Activated B cell treated with CpG ODN at 0.5 μM for 24 hours (primary cell): ENCODE measurements around the gene JUP. TPM values are rescaled to one million over a fixed set of nuclear protein-coding genes. Genes with fewer than 3 reads are reported as not detected.

Source experiments
- ATAC-seq: fragments of 200-7000 bp; cut with Tn5 transposase; one replicate; pipeline ENCODE4 v1.10.0; 2021; ENCODE audit warnings: low read depth, mild to moderate bottlenecking, moderate library complexity
- CTCF ChIA-PET: fragments of 350-600 bp; sonication (Branson Sonifier 250); formaldehyde crosslinking; loops from one replicate; lab custom pipeline; 2021; ENCODE audit warnings: antibody characterized with exemption; lab: Charles Lee
- POLR2A ChIA-PET: fragments of 350-600 bp; sonication (Branson Sonifier 250); formaldehyde crosslinking; loops from one replicate; lab custom pipeline; 2021; ENCODE audit warnings: antibody characterized with exemption; lab: Charles Lee
- DNase-seq: peaks from one replicate; pipeline ENCODE4 v3.0.0; 2022
- H3K27ac Mint-ChIP-seq: one replicate; pipeline ENCODE4 v1.8.0; 2020; ENCODE audit warnings: mixed read lengths
- H3K27me3 Mint-ChIP-seq: one replicate; pipeline ENCODE4 v1.8.0; 2021; ENCODE audit warnings: mixed read lengths
- H3K36me3 Mint-ChIP-seq: one replicate; pipeline ENCODE4 v1.8.0; 2021; ENCODE audit warnings: low read depth, mixed read lengths
- H3K4me1 Mint-ChIP-seq: one replicate; pipeline ENCODE4 v1.8.0; 2021; ENCODE audit warnings: mixed read lengths
- H3K4me3 Mint-ChIP-seq: one replicate; pipeline ENCODE4 v1.8.0; 2020; ENCODE audit warnings: mild to moderate bottlenecking, mixed read lengths
- H3K9me3 Mint-ChIP-seq: one replicate; pipeline ENCODE4 v1.8.0; 2020; ENCODE audit warnings: mixed read lengths
- intact Hi-C: fragments of 100-400 bp; cut with micrococcal nuclease; formaldehyde crosslinking; loops from one replicate; pipeline ENCODE4 v1.15.1; 2024
- total RNA-seq: library from RNA; stranded (reverse); gene quantifications from 2 replicates; pipeline ENCODE4 v1.2.3, GENCODE V29; 2022
- TF ChIP-seq, protein P1 (sequence below): fragments of 200-600 bp; IDR thresholded peaks from one replicate; pipeline ENCODE4 v1.8.0; 2022; ENCODE audit warnings: antibody characterized with exemption, mild to moderate bottlenecking

The JUP gene
- total RNA-seq, 1 donor from 2014 or later = 31.1 TPM

DNA sequence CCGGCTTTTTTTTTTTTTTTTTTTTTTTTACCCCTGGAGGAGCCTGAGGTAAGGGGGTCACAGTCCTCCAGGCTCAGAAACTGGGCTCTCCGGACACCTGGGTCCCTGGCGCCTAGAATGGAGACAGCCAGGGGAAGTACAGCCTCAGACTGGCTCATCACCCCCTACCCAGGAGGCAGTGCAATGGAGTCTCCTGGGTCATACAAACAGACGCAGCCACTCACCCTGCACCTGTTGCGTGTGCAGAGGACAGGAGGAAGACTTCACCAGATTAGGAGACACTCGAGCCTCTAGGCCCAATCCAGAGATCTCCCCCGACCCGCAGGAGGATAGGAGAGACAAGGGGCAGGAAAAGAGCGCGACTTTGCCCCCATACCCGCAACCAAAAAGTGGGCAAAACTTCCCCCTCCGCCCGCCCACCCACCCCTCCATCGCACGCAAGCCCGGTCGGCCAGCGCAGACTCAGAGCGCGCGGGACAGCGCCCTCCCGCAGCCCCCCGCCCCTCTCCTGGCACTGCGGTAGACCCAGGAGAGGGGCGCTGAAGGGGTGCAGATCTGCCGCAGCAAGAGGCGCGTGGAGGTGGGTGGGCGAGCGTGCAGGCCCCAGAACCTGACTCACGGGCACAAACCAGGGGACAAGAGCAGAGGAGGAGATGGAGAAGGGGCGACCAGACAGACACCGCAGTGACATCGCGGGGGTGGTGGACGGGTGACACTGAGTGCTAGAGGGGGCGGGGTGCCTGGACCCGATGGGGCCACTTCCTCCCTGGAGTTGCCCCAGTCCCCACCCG, 53.0 kb downstream of the JUP start:
- TF ChIP-seq, protein P1, sequence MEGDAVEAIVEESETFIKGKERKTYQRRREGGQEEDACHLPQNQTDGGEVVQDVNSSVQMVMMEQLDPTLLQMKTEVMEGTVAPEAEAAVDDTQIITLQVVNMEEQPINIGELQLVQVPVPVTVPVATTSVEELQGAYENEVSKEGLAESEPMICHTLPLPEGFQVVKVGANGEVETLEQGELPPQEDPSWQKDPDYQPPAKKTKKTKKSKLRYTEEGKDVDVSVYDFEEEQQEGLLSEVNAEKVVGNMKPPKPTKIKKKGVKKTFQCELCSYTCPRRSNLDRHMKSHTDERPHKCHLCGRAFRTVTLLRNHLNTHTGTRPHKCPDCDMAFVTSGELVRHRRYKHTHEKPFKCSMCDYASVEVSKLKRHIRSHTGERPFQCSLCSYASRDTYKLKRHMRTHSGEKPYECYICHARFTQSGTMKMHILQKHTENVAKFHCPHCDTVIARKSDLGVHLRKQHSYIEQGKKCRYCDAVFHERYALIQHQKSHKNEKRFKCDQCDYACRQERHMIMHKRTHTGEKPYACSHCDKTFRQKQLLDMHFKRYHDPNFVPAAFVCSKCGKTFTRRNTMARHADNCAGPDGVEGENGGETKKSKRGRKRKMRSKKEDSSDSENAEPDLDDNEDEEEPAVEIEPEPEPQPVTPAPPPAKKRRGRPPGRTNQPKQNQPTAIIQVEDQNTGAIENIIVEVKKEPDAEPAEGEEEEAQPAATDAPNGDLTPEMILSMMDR = no peak
- Mint-ChIP-seq H3K4me1 (peaks cover 11% of the 10 kb centered on the region), H3K36me3 (no peaks in the 10 kb centered on the region), H3K27me3 (peaks cover 34% of the 10 kb centered on the region), H3K27ac (no peak overlapping the region), H3K4me3 (peak overlapping the region; percentile 50), H3K9me3 (no peaks in the 10 kb centered on the region)
- DNase-seq (no peak), ATAC-seq (no peak)
- POLR2A ChIA-PET = interaction anchor here (0.7 to 1.3 kb wide), 2 partner anchors 52 to 105 kb away, joined by 4 to 6 read pairs; no protein-coding TSS in a partner anchor
- CTCF ChIA-PET = no interaction called here
- intact Hi-C loops = loop anchor here (10.0 kb wide), 1 partner anchor 131 kb away; the partner anchor contains the start of gene KLHL11

DNA sequence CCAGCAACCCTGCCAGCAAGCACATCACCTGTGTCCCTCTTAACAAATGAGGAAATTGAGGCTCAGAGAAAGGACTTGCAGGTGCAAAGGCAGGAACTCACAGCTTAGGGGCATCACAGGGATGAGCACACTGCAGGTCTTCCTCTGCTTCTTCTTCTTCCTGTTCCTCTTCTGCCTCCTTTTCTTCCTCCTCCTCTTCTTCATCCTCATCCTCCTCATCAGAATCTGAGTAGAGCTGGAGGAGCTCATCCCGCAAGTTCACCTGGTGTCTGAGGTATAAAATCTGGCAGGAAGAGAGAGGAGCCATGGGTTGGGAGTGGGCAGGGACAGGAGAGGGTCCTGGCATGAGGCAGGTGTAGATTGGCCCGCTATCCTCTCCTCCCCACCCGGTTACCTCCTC, 54.7 kb downstream of the JUP start:
- H3K27me3 Mint-ChIP-seq = peaks cover 30% of the 10 kb centered on the region
- H3K27ac Mint-ChIP-seq = no peak overlapping the region
- ChIA-PET CTCF (no interaction called here), POLR2A (interaction anchor here (0.6 to 1.6 kb wide), 2 partner anchors 42 to 49 kb away, joined by 4 to 6 read pairs; no protein-coding TSS in a partner anchor)
- ATAC-seq (no peak), DNase-seq (no peak)
- intact Hi-C loops = loop anchor here (10.0 kb wide), 1 partner anchor 133 kb away; the partner anchor contains the start of gene KLHL11
- TF ChIP-seq, protein P1 = no peak
- H3K4me1 Mint-ChIP-seq = peaks cover 20% of the 10 kb centered on the region
- no peak overlapping the region for H3K4me3 Mint-ChIP-seq
- no peaks in the 10 kb centered on the region for H3K36me3 Mint-ChIP-seq
- no peaks in the 10 kb centered on the region for H3K9me3 Mint-ChIP-seq

DNA sequence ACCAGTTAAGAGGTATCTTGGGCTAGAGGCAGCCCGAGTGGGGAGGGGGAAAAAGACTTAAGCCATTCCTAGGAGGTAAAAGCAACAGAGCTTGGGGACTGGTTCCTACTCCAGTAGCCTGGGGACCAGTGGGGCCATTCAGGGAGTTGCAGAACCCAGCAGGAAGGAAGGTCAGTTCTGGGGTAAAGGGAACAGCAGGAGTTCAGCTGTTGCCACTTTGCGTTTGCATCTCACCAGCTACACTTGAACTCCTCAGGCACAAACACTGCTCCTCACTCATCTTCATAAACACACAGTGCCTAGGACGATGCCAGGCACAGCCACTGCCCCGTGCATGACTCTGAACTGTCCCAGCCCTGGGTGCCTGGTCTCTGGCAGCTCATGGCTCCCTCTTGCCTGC, 56.0 kb downstream of the JUP start:
- Mint-ChIP-seq H3K9me3 (no peaks in the 10 kb centered on the region), H3K27ac (no peak overlapping the region), H3K27me3 (peaks cover 22% of the 10 kb centered on the region), H3K36me3 (no peaks in the 10 kb centered on the region), H3K4me3 (no peak overlapping the region), H3K4me1 (peaks cover 20% of the 10 kb centered on the region)
- CTCF ChIA-PET = no interaction called here
- DNase-seq (no peak), ATAC-seq (no peak)
- intact Hi-C loops = loop anchor here (10.0 kb wide), 1 partner anchor 134 kb away; the partner anchor contains the start of gene KLHL11
- TF ChIP-seq, protein P1 = no peak
- POLR2A ChIA-PET = interaction anchor here (0.7 kb wide), 1 partner anchor 32 kb away, joined by 8 read pairs; no protein-coding TSS in a partner anchor

DNA sequence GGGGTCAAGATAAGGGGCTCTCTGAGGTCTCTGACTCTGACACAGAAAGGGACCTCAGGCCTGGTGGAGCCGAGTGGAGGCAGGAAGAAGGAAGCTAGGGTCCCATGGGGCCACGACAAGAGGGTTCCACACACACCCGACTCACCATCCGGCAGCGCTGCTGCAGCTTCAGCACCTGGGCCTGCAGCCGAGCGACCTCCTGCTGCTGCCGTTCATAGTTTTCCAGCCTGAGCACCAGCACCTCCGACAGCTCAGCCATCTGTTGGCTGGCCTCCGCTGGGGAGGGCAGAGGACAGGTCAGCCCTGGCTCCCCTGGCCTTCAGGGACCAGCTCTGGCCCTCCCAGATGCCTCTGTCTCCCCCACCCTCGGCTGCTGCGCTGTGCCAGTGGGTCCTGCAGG, 58.5 kb downstream of the JUP start:
- Mint-ChIP-seq H3K9me3 (no peaks in the 10 kb centered on the region), H3K27ac (no peak overlapping the region), H3K36me3 (no peaks in the 10 kb centered on the region), H3K27me3 (peaks cover 25% of the 10 kb centered on the region), H3K4me3 (no peak overlapping the region), H3K4me1 (peaks cover 9% of the 10 kb centered on the region)
- intact Hi-C loops = no loop called here
- ATAC-seq (peak; percentile 42), DNase-seq (no peak)
- TF ChIP-seq, protein P1 = no peak
- POLR2A ChIA-PET = interaction anchor here (0.6 kb wide), 1 partner anchor 13 kb away, joined by 3 read pairs; no protein-coding TSS in a partner anchor
- CTCF ChIA-PET = no interaction called here

DNA sequence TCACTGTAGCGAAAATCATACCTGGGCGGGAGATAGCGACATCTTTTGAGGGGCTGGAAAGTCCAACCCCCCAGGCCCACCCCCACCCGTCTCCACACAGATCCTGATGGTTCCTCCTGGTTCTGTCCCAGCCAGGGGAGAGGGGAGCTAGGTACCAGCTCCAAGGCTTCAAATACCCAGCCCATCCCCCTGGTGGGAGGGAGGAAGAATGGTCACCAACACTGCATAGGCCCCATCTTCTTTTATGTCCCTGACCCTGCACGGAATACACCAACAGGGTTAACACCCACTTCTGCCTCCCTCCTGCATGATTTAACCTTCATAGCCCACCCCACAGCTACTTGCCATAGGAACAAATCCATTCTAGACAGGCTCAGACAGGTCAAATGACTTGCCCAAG, 61.4 kb downstream of the JUP start:
- CTCF ChIA-PET = interaction anchor here (0.6 kb wide), 1 partner anchor 568 kb away, joined by 3 read pairs; no protein-coding TSS in a partner anchor
- ATAC-seq (no peak), DNase-seq (no peak)
- H3K4me3 Mint-ChIP-seq = no peak overlapping the region
- H3K36me3 Mint-ChIP-seq = no peaks in the 10 kb centered on the region
- TF ChIP-seq, protein P1 = no peak
- POLR2A ChIA-PET = interaction anchor here (0.7 kb wide), 1 partner anchor 1191 kb away, joined by 7 read pairs; no protein-coding TSS in a partner anchor
- H3K27me3 Mint-ChIP-seq = peaks cover 14% of the 10 kb centered on the region
- H3K4me1 Mint-ChIP-seq = peaks cover 9% of the 10 kb centered on the region
- H3K27ac Mint-ChIP-seq = no peak overlapping the region
- intact Hi-C loops = no loop called here
- H3K9me3 Mint-ChIP-seq = no peaks in the 10 kb centered on the region
